H1 (cell line): ENCODE measurements around the gene CNOT8. TPM values are rescaled to one million over a fixed set of nuclear protein-coding genes. Genes with fewer than 3 reads are reported as not detected.

Experiments
- CBX8 ChIP-seq: fragments of 300-800, 300-1000 bp; sonication (generic); IDR thresholded peaks from 2 replicates; pipeline ENCODE4 v1.7.1; 2016; ENCODE audit warnings: low read depth, low read length, borderline replicate concordance
- HDAC6 ChIP-seq: IDR thresholded peaks from one replicate; pipeline ENCODE4 v1.7.1; 2012; ENCODE audit warnings: low read depth, mild to moderate bottlenecking, inconsistent platforms, low read length, moderate library complexity
- KDM5A ChIP-seq: fragments of 200-600 bp; IDR thresholded peaks from 2 replicates; pipeline ENCODE4 v1.7.1; 2012; ENCODE audit warnings: mild to moderate bottlenecking, low read length, inconsistent platforms, mixed read lengths
- polyA plus RNA-seq, 7 experiments: library from polyadenylated mRNA; depleted of rRNA in 3 of 7; stranded (reverse) in 5 of 7; unstranded in 2 of 7; fragments of >200 nt in 5 of 7; fragments of 200-250 nt in 2 of 7; gene quantifications; 1 replicate in 5 of 7; 2 replicates in 1 of 7; 4 replicates in 1 of 7; pipeline versions ENCODE4 v1.2.1 to v1.2.3, GENCODE V29; 2011 to 2013; ENCODE audit warnings: missing spikeins in 2 of 7, mixed read lengths in 2 of 7
- total RNA-seq: library from RNA; stranded (reverse); fragmentation: NEBNext Ultra II Directional; extraction: Animal tissue kit (Norgen Biotek cat#: 25700); gene quantifications from 2 replicates; pipeline ENCODE4 v1.2.1, GENCODE V29; 2021
- TF ChIP-seq, protein P1 (sequence below): fragments of 300-600 bp; sonication (generic); IDR thresholded peaks from 2 replicates; pipeline ENCODE4 v1.7.1; 2012; ENCODE audit warnings: low read length, moderate library complexity, mild to moderate bottlenecking, inconsistent platforms; ENCODE audit not compliant: insufficient replicate concordance
- TF ChIP-seq, protein P2 (sequence below): IDR thresholded peaks from 2 replicates; pipeline ENCODE4 v1.6.1; 2012; ENCODE audit warnings: inconsistent platforms

Gene CNOT8
- total and polyA plus RNA-seq, 2 of the 8 experiments (the other 6 are each of a cell fraction or from before 2014, with no cell fraction given) = 36.4 to 62.9 TPM

DNA sequence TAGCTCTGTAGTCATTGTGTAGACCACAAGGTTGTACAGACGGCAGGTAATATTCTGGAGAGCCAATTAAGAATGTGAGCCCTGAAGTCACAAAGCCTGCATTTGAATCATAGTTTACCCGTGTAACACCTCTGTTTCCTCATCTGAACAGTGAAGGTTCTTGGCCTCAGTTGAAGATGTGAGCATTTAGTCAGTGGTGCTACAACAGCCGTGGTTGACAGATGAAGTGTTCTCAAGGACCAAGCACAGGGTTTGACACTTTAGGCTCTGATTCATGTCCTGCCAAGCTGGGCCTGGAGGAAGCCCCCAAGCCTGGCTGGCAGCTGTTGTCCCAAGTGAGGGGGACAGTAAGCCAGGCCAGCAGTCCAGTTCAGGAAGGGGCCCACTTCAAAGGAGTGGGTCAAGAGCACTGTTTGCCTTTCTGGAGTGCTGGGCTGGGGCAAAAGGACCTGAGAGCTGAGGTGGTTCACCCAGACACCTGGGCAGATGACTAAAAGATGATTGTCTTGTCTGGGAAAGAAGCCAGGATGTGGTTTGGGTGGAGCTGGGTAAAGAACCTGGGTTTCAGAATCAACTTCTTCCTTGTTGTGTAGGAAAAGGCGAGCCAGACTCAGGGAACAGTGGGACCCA, 28.7 kb upstream of the CNOT8 start (continued):
- TF ChIP-seq, protein P1, sequence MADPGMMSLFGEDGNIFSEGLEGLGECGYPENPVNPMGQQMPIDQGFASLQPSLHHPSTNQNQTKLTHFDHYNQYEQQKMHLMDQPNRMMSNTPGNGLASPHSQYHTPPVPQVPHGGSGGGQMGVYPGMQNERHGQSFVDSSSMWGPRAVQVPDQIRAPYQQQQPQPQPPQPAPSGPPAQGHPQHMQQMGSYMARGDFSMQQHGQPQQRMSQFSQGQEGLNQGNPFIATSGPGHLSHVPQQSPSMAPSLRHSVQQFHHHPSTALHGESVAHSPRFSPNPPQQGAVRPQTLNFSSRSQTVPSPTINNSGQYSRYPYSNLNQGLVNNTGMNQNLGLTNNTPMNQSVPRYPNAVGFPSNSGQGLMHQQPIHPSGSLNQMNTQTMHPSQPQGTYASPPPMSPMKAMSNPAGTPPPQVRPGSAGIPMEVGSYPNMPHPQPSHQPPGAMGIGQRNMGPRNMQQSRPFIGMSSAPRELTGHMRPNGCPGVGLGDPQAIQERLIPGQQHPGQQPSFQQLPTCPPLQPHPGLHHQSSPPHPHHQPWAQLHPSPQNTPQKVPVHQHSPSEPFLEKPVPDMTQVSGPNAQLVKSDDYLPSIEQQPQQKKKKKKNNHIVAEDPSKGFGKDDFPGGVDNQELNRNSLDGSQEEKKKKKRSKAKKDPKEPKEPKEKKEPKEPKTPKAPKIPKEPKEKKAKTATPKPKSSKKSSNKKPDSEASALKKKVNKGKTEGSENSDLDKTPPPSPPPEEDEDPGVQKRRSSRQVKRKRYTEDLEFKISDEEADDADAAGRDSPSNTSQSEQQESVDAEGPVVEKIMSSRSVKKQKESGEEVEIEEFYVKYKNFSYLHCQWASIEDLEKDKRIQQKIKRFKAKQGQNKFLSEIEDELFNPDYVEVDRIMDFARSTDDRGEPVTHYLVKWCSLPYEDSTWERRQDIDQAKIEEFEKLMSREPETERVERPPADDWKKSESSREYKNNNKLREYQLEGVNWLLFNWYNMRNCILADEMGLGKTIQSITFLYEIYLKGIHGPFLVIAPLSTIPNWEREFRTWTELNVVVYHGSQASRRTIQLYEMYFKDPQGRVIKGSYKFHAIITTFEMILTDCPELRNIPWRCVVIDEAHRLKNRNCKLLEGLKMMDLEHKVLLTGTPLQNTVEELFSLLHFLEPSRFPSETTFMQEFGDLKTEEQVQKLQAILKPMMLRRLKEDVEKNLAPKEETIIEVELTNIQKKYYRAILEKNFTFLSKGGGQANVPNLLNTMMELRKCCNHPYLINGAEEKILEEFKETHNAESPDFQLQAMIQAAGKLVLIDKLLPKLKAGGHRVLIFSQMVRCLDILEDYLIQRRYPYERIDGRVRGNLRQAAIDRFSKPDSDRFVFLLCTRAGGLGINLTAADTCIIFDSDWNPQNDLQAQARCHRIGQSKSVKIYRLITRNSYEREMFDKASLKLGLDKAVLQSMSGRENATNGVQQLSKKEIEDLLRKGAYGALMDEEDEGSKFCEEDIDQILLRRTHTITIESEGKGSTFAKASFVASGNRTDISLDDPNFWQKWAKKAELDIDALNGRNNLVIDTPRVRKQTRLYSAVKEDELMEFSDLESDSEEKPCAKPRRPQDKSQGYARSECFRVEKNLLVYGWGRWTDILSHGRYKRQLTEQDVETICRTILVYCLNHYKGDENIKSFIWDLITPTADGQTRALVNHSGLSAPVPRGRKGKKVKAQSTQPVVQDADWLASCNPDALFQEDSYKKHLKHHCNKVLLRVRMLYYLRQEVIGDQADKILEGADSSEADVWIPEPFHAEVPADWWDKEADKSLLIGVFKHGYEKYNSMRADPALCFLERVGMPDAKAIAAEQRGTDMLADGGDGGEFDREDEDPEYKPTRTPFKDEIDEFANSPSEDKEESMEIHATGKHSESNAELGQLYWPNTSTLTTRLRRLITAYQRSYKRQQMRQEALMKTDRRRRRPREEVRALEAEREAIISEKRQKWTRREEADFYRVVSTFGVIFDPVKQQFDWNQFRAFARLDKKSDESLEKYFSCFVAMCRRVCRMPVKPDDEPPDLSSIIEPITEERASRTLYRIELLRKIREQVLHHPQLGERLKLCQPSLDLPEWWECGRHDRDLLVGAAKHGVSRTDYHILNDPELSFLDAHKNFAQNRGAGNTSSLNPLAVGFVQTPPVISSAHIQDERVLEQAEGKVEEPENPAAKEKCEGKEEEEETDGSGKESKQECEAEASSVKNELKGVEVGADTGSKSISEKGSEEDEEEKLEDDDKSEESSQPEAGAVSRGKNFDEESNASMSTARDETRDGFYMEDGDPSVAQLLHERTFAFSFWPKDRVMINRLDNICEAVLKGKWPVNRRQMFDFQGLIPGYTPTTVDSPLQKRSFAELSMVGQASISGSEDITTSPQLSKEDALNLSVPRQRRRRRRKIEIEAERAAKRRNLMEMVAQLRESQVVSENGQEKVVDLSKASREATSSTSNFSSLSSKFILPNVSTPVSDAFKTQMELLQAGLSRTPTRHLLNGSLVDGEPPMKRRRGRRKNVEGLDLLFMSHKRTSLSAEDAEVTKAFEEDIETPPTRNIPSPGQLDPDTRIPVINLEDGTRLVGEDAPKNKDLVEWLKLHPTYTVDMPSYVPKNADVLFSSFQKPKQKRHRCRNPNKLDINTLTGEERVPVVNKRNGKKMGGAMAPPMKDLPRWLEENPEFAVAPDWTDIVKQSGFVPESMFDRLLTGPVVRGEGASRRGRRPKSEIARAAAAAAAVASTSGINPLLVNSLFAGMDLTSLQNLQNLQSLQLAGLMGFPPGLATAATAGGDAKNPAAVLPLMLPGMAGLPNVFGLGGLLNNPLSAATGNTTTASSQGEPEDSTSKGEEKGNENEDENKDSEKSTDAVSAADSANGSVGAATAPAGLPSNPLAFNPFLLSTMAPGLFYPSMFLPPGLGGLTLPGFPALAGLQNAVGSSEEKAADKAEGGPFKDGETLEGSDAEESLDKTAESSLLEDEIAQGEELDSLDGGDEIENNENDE = no peak
- TF ChIP-seq HDAC6 (no peak), KDM5A (no peak), CBX8 (no peak)
- TF ChIP-seq, protein P2, sequence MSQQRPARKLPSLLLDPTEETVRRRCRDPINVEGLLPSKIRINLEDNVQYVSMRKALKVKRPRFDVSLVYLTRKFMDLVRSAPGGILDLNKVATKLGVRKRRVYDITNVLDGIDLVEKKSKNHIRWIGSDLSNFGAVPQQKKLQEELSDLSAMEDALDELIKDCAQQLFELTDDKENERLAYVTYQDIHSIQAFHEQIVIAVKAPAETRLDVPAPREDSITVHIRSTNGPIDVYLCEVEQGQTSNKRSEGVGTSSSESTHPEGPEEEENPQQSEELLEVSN = no peak
